CD4-positive, CD25-positive, alpha-beta regulatory T cell (primary cell): ENCODE measurements around the gene BGN. TPM values are rescaled to one million over a fixed set of nuclear protein-coding genes. Genes with fewer than 3 reads are reported as not detected.

ENCODE experiments used
- ATAC-seq, 2 donors: fragments of 150-1000 bp; cut with Tn5 transposase; one replicate each; pipeline ENCODE4 v1.10.0; 2021; ENCODE audit warnings: low read depth in 2 of 2, moderate number of reproducible peaks in 2 of 2, moderate library complexity in 1 of 2
- DNase-seq, 3 donors: peaks; one replicate each; pipeline versions ENCODE4 v3.0.0 to v3.0.0-alpha.2; 2012 to 2022; ENCODE audit warnings: mixed read lengths in 1 of 3
- H3K27ac ChIP-seq: one replicate; pipeline ENCODE4 v1.7.0; 2013; ENCODE audit warnings: mild to moderate bottlenecking, low read length; ENCODE audit not compliant: insufficient read depth, poor library complexity, severe bottlenecking
- H3K27me3 ChIP-seq: one replicate; pipeline ENCODE4 v1.7.0; 2013; ENCODE audit warnings: low read length; ENCODE audit not compliant: control insufficient read depth, insufficient read depth
- H3K36me3 ChIP-seq: one replicate; pipeline ENCODE4 v1.7.0; 2013; ENCODE audit warnings: mild to moderate bottlenecking, low read length, moderate library complexity; ENCODE audit not compliant: control insufficient read depth, insufficient read depth
- H3K4me1 ChIP-seq: 2 replicates; pipeline ENCODE4 v1.7.0; 2013; ENCODE audit warnings: mild to moderate bottlenecking, low read length; ENCODE audit not compliant: insufficient read depth, control insufficient read depth, poor library complexity, severe bottlenecking
- H3K4me3 ChIP-seq: one replicate; pipeline ENCODE4 v1.7.0; 2013; ENCODE audit warnings: low read depth, mild to moderate bottlenecking, low read length, moderate library complexity
- H3K9me3 ChIP-seq, 2 experiments: 1 replicate in 1 of 2; 2 replicates in 1 of 2; pipeline ENCODE4 v1.7.0; 2013; ENCODE audit warnings: low read length in 2 of 2, mild to moderate bottlenecking in 1 of 2, moderate library complexity in 1 of 2; ENCODE audit not compliant: control insufficient read depth in 2 of 2
- H3K27ac Mint-ChIP-seq, 3 donors: one replicate each; pipeline ENCODE4 v1.8.0; 2020 to 2022; ENCODE audit warnings: mild to moderate bottlenecking in 3 of 3, mixed read lengths in 3 of 3, moderate library complexity in 2 of 3
- H3K27me3 Mint-ChIP-seq: one replicate; pipeline ENCODE4 v1.8.0; 2022; ENCODE audit warnings: mild to moderate bottlenecking, mixed read lengths
- H3K36me3 Mint-ChIP-seq: one replicate; pipeline ENCODE4 v1.8.0; 2020; ENCODE audit warnings: mixed read lengths
- H3K4me1 Mint-ChIP-seq, 4 donors: one replicate each; pipeline ENCODE4 v1.8.0; 2020 to 2022; ENCODE audit warnings: mixed read lengths in 4 of 4, mild to moderate bottlenecking in 1 of 4
- H3K4me3 Mint-ChIP-seq, 4 donors: one replicate each; pipeline ENCODE4 v1.8.0; 2020 to 2022; ENCODE audit warnings: mild to moderate bottlenecking in 4 of 4, mixed read lengths in 4 of 4, moderate library complexity in 3 of 4
- H3K9me3 Mint-ChIP-seq, 7 donors: one replicate each; pipeline ENCODE4 v1.8.0; 2020 to 2022; ENCODE audit warnings: mixed read lengths in 7 of 7, mild to moderate bottlenecking in 3 of 7, moderate library complexity in 2 of 7
- polyA plus RNA-seq, 4 donors: library from polyadenylated mRNA; unstranded; fragments of 300-500 nt; fragmentation: Illumina TruSeq; gene quantifications; one replicate each; pipeline ENCODE4 v1.2.3, GENCODE V29; 2021
- total RNA-seq: library from RNA; stranded (reverse); gene quantifications from one replicate; pipeline ENCODE4 v1.2.3, GENCODE V29; 2022

The BGN gene
- total and polyA plus RNA-seq, 5 donors from 2014 or later, result not detected

DNA sequence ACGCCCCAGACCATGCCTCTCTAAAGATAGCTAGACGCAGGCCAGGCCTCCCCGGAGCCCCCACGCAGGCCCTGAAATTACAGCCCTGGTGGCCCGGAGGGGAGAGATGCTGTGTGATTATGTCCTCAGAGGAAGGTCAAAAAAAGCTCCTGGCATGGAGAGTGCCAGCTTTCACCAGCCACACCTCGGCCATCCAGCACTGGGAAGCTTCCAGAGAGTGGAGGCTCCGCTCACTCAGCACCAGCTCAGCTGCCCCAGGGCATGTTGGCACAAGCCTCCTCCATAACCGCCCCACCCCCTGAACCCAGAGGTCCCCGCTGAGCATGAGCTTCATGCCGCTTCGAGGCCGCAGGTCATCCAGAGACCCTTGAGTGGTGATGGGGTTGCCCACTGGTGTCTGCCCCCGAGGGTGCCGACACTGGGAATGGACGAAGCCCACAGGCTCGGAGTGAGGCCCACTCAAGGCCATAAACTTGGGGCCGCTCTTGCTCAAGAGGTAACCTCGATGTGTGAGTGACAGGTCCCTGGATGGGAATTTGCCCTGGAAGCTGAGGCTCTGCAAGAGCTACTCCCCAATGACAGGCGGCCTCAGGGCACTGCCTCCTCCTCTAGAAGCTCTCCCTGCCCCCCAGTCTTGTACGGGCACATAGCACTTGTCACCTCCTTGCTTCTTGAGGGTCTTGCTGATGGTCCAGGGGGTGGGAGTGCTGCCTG is 4.4 kb upstream of the BGN start:
- no peak for DNase-seq
- H3K36me3 Mint-ChIP-seq, result no peaks in the 10 kb centered on the region
- no peaks in the 10 kb centered on the region for H3K27me3 ChIP-seq
- H3K9me3 ChIP-seq, result no peaks in the 10 kb centered on the region
- no peak overlapping the region for H3K4me3 Mint-ChIP-seq
- H3K4me1 Mint-ChIP-seq, result peaks cover 0 to 4% (median 0%) of the 10 kb centered on the region in 4 donors
- no peaks in the 10 kb centered on the region for H3K27me3 Mint-ChIP-seq
- H3K4me1 ChIP-seq, result no peaks in the 10 kb centered on the region
- no peaks in the 10 kb centered on the region for H3K36me3 ChIP-seq
- H3K27ac ChIP-seq, result no peak overlapping the region
- no peak for ATAC-seq
- no peak overlapping the region for H3K27ac Mint-ChIP-seq
- H3K4me3 ChIP-seq, result no peak overlapping the region
- no peaks in the 10 kb centered on the region for H3K9me3 Mint-ChIP-seq

DNA sequence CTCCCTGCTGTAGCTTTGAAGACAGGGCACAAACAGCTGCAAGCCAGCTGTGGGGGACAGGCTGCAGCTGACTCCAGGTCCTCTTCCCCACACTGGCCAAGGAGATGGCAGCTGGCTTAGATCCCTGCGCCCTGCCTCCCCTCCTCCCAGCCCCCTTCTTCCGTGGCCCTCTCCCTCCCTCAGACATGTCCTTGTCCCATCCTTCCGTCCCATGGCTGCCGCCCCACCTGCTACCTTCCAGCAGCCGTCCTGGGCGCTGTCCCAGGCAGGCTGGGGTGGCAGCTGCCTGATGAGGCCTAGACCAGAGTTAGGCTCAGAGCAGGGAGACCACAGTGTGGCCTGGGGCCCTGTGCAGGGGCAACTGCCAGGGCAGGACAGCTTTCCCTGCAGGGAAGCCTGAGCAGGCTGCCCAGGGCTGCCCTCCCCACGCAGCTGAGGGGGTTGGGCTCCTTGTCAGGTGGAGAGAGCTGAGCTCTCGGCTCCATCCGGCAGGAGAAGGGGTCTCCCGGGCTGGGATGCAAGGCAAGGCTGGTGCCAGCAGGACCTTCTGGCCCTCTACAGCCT is 3.3 kb upstream of the BGN start:
- no peak overlapping the region for H3K27ac Mint-ChIP-seq
- no peak overlapping the region for H3K4me3 Mint-ChIP-seq
- no peak for ATAC-seq
- H3K27me3 Mint-ChIP-seq, result no peaks in the 10 kb centered on the region
- H3K4me1 Mint-ChIP-seq, result peaks cover 0 to 4% (median 0%) of the 10 kb centered on the region in 4 donors
- no peaks in the 10 kb centered on the region for H3K9me3 Mint-ChIP-seq
- Histone ChIP-seq H3K4me1 (no peaks in the 10 kb centered on the region), H3K4me3 (no peak overlapping the region), H3K27ac (no peak overlapping the region), H3K27me3 (no peaks in the 10 kb centered on the region), H3K9me3 (no peaks in the 10 kb centered on the region), H3K36me3 (no peaks in the 10 kb centered on the region)
- H3K36me3 Mint-ChIP-seq, result no peaks in the 10 kb centered on the region
- DNase-seq, result no peak

DNA sequence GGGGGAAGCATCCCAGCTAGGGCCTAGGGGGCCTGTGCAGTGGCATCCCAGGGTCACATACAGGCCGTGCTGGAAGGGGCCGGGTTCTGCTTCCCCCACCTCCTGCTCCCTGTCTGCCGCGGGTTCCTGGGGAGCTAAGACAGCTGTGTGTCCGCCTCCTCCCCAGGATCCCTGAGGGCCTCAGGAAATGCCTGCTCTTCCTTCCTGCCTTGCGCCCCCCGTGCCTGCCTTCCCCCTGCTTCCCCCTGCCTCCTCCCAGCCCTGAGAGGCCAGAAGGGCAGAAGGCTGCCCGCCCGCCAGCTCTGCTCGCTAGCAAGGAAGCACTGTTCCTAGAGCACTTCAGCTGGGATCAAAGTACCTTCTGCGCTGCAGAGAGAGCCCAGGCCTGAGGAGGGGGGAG is 2.9 kb upstream of the BGN start:
- Histone ChIP-seq H3K36me3 (no peaks in the 10 kb centered on the region), H3K27ac (no peak overlapping the region), H3K27me3 (no peaks in the 10 kb centered on the region), H3K4me1 (no peaks in the 10 kb centered on the region), H3K9me3 (no peaks in the 10 kb centered on the region), H3K4me3 (no peak overlapping the region)
- H3K4me3 Mint-ChIP-seq, result no peak overlapping the region
- H3K27me3 Mint-ChIP-seq, result no peaks in the 10 kb centered on the region
- no peak for DNase-seq
- ATAC-seq, result no peak
- no peaks in the 10 kb centered on the region for H3K9me3 Mint-ChIP-seq
- H3K36me3 Mint-ChIP-seq, result no peaks in the 10 kb centered on the region
- peaks cover 0 to 4% (median 0%) of the 10 kb centered on the region in 4 donors for H3K4me1 Mint-ChIP-seq
- H3K27ac Mint-ChIP-seq, result no peak overlapping the region

DNA sequence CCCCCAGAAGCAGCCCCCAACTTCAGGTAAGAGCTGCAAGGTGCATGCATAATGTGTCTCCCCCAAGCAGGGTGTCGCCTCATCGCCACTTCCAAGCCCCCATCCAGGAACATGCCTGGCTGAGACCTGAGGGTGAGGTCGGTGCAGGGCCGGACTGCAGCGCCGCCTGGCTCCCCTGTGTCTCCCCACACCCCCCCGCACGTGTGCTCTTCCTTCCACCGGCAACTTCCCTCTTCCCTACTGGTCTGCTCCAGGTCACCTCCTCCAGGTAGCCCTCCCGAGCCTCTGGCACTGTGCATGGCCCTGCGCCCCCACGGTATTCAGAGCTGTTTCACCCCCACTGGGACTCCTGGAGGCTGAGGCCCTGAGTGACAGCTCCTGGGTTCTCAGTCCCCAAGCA is 2.2 kb upstream of the BGN start:
- Histone ChIP-seq H3K27me3 (no peaks in the 10 kb centered on the region), H3K4me1 (no peaks in the 10 kb centered on the region), H3K9me3 (no peaks in the 10 kb centered on the region), H3K4me3 (no peak overlapping the region), H3K36me3 (no peaks in the 10 kb centered on the region), H3K27ac (no peak overlapping the region)
- Mint-ChIP-seq H3K36me3 (no peaks in the 10 kb centered on the region), H3K4me1 (peaks cover 0 to 4% (median 0%) of the 10 kb centered on the region in 4 donors), H3K27ac (no peak overlapping the region), H3K27me3 (no peaks in the 10 kb centered on the region), H3K9me3 (no peaks in the 10 kb centered on the region), H3K4me3 (no peak overlapping the region)
- no peak for ATAC-seq
- DNase-seq, result no peak

DNA sequence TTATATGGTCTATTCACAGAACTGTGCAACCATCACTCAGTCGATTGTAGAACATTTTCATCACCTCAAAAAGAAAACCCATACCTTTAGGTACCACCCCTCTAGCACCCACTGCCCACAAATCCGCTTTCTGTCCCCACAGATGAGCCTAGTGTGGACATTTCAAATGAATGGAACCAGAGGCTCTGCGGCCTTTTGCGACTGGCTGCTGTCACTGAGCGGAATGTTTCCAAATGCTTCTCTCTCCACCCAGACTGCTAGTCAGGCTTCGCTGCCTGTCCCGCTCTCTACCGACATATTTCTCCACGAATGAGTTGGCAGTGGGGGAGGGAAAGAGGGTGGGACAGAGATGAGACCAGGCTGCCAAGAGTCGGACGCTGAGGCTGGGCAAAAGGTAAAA is 1.7 kb upstream of the BGN start:
- Mint-ChIP-seq H3K9me3 (no peaks in the 10 kb centered on the region), H3K4me1 (peaks cover 0 to 4% (median 0%) of the 10 kb centered on the region in 4 donors), H3K4me3 (no peak overlapping the region), H3K27me3 (no peaks in the 10 kb centered on the region), H3K27ac (no peak overlapping the region), H3K36me3 (no peaks in the 10 kb centered on the region)
- ATAC-seq, result no peak
- Histone ChIP-seq H3K4me1 (no peaks in the 10 kb centered on the region), H3K9me3 (no peaks in the 10 kb centered on the region), H3K27ac (no peak overlapping the region), H3K36me3 (no peaks in the 10 kb centered on the region), H3K27me3 (no peaks in the 10 kb centered on the region), H3K4me3 (no peak overlapping the region)
- DNase-seq, result no peak

DNA sequence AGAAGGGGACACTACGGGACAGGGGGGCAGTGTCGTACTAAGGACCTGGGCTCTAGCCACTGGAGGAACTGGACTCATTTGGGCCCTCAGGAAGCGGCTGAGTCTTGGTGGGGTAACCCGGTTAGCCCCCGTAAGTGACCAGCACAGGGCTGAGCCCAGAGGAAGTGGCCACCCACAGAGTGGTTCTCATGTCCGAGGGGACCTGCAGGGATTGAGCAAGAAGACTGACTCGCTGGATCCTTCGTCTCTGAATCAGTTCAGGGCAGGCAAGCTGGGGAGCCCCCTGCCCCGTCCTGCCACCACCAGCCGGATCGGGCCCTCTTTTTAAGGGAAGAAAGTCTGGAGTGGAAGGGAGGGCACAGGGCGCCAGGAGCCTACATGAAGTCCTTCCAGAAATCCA is 719 bp upstream of the BGN start:
- H3K9me3 ChIP-seq, result no peaks in the 10 kb centered on the region
- no peak for DNase-seq
- Mint-ChIP-seq H3K27ac (no peak overlapping the region), H3K4me1 (peaks cover 0 to 4% (median 0%) of the 10 kb centered on the region in 4 donors), H3K36me3 (no peaks in the 10 kb centered on the region), H3K9me3 (no peaks in the 10 kb centered on the region), H3K4me3 (no peak overlapping the region), H3K27me3 (no peaks in the 10 kb centered on the region)
- no peaks in the 10 kb centered on the region for H3K36me3 ChIP-seq
- no peaks in the 10 kb centered on the region for H3K4me1 ChIP-seq
- no peak for ATAC-seq
- H3K4me3 ChIP-seq, result no peak overlapping the region
- H3K27me3 ChIP-seq, result no peaks in the 10 kb centered on the region
- no peak overlapping the region for H3K27ac ChIP-seq

DNA sequence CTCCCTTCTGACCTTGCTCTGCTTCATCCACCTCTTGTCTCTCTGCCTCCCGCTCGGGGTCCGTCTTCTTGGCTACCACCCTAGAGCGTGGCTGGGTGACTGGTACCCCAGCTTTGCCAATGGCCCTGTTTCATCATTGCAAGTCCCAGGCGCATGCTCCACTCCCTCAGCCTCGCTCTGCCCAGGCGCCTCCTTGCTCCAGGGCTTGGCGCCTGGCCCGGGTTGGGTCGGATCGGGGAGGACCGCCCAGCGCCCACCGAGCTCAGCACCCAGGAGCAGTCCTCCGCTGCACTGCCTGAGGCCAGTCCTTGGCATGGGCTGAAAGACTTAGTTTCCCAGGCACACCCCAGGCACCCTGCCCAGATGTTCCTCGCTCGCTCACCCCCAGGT is 577 bp downstream of the BGN start:
- ATAC-seq (no peak), DNase-seq (no peak)
- Mint-ChIP-seq H3K4me3 (no peak overlapping the region), H3K27ac (no peak overlapping the region), H3K9me3 (no peaks in the 10 kb centered on the region), H3K27me3 (no peaks in the 10 kb centered on the region), H3K36me3 (no peaks in the 10 kb centered on the region), H3K4me1 (peaks cover 0 to 4% (median 0%) of the 10 kb centered on the region in 4 donors)
- H3K4me1 ChIP-seq, result no peaks in the 10 kb centered on the region
- no peak overlapping the region for H3K4me3 ChIP-seq
- no peaks in the 10 kb centered on the region for H3K9me3 ChIP-seq
- H3K27me3 ChIP-seq, result no peaks in the 10 kb centered on the region
- H3K27ac ChIP-seq, result no peak overlapping the region
- H3K36me3 ChIP-seq, result no peaks in the 10 kb centered on the region
